Lower lobe of right lung (tissue), 2 donors: ENCODE data around the gene SUPT5H. TPM values are rescaled to one million over a fixed set of nuclear protein-coding genes. Genes with fewer than 3 reads are reported as not detected.

Experiments
- ATAC-seq, 2 donors: fragments of 200-7000 bp; cut with Tn5 transposase; one replicate each; pipeline ENCODE4 v1.9.1; 2020 to 2022; ENCODE audit warnings: mild to moderate bottlenecking in 2 of 2, moderate library complexity in 2 of 2
- DNase-seq: peaks from one replicate; pipeline ENCODE4 v3.0.0-alpha.2; 2020
- H3K27ac ChIP-seq: fragments of 200-600 bp; one replicate; pipeline ENCODE4 v1.8.0; 2022
- H3K27me3 ChIP-seq: fragments of 200-600 bp; one replicate; pipeline ENCODE4 v1.8.0; 2022; ENCODE audit warnings: low read depth
- H3K36me3 ChIP-seq: fragments of 200-600 bp; one replicate; pipeline ENCODE4 v1.8.0; 2022; ENCODE audit warnings: mild to moderate bottlenecking
- H3K4me1 ChIP-seq: fragments of 200-600 bp; one replicate; pipeline ENCODE4 v1.8.0; 2022
- H3K4me3 ChIP-seq: fragments of 200-600 bp; one replicate; pipeline ENCODE4 v1.8.0; 2022; ENCODE audit warnings: mild to moderate bottlenecking
- H3K9me3 ChIP-seq: fragments of 200-600 bp; one replicate; pipeline ENCODE4 v1.8.0; 2022
- intact Hi-C: fragments of 100-400 bp; cut with DNase I; formaldehyde crosslinking; loops from one replicate; pipeline ENCODE4 v1.11.0; 2022
- total RNA-seq: library from RNA; stranded (reverse); fragmentation: NEBNext Ultra II Directional; extraction: Animal tissue kit (Norgen Biotek cat#: 25700); gene quantifications from one replicate; pipeline ENCODE4 v1.2.1, GENCODE V29; 2021
- TF ChIP-seq, protein P1 (sequence below): fragments of 200-600 bp; IDR thresholded peaks from one replicate; pipeline ENCODE4 v1.8.0; 2022; ENCODE audit warnings: antibody characterized with exemption, mild to moderate bottlenecking
- donor health status: DM: no; HTN: yes; CAD: no; lungs with severe emphysema.

The SUPT5H gene
- total RNA-seq, 1 donor from 2014 or later, result 108 TPM

DNA sequence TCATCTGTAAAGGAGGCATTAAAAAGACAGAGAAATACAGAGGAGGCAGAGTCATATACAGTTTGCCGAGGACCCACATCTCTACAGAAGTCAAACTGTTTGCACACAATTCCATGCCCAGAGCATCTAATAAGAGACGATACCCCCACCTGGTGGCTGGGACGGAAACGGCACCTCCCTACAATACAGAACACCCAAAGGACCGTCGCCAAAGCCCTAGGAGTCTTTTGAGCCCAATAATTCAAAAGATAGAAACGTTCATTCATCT lies 33.6 kb upstream of the SUPT5H start:
- H3K36me3 ChIP-seq, result peaks cover 16% of the 10 kb centered on the region
- peak overlapping the region; percentile 97 for H3K4me3 ChIP-seq
- intact Hi-C loops, result no loop called here
- no peaks in the 10 kb centered on the region for H3K9me3 ChIP-seq
- H3K27ac ChIP-seq, result peak overlapping the region; percentile 100
- peaks cover 31% of the 10 kb centered on the region for H3K4me1 ChIP-seq
- TF ChIP-seq, protein P1, sequence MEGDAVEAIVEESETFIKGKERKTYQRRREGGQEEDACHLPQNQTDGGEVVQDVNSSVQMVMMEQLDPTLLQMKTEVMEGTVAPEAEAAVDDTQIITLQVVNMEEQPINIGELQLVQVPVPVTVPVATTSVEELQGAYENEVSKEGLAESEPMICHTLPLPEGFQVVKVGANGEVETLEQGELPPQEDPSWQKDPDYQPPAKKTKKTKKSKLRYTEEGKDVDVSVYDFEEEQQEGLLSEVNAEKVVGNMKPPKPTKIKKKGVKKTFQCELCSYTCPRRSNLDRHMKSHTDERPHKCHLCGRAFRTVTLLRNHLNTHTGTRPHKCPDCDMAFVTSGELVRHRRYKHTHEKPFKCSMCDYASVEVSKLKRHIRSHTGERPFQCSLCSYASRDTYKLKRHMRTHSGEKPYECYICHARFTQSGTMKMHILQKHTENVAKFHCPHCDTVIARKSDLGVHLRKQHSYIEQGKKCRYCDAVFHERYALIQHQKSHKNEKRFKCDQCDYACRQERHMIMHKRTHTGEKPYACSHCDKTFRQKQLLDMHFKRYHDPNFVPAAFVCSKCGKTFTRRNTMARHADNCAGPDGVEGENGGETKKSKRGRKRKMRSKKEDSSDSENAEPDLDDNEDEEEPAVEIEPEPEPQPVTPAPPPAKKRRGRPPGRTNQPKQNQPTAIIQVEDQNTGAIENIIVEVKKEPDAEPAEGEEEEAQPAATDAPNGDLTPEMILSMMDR, result peak; percentile 94
- ATAC-seq (peak; percentile 25 to 40), DNase-seq (peak; percentile 94)
- no peaks in the 10 kb centered on the region for H3K27me3 ChIP-seq

DNA sequence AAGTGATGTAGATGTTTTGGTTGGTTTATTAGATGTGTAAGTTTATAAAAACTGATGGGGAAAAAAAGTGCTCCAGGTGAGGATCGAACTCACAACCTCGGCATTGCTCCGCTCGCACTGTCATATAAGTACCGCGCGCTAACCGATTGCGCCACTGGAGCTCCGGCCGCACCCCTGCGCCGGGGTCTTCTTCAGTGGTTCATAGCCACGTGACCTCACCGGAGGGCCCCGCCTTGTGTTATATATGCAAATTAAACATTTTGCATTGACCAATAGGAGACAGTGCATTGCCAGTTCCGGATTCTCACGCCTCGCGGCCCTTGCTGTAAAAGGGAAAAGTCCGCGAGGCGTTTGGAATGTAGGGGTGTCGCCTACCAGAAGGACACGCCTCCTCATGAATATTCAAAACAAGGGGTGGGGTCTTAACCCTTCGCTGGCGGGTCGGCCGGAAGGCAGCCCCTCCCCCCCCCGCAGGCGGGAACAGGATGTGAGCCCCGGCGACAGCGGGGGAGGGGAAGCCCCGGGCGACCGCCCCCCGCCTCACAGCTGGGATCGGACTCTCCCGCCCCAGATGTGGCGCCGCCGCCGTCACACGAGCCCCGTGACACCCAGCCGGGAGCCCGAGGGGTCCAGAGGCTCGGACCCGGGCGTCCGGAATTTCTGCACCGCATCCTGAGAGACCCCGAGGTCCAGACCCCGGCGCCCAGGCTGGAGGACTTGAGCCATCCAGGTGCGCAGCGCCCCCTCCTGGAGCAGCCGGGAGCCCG lies 33.1 kb upstream of the SUPT5H start, which contains the start of gene PLEKHG2:
Gene PLEKHG2 (plus strand): TSS at position 570 of the 767 bp plus-strand sequence. CDS start 1,418 bp downstream, outside the sequence.
- H3K27ac ChIP-seq, result peak within 1 kb of the TSS; percentile 100
- intact Hi-C loops, result no loop called here
- peaks cover 31% of the 10 kb centered on the region for H3K4me1 ChIP-seq
- peaks cover 16% of the 10 kb centered on the region for H3K36me3 ChIP-seq
- peak within 1 kb of the TSS; percentile 97 for H3K4me3 ChIP-seq
- ATAC-seq (peak; percentile 37 to 66), DNase-seq (peak; percentile 97)
- H3K9me3 ChIP-seq, result no peaks in the 10 kb centered on the region
- H3K27me3 ChIP-seq, result no peaks in the 10 kb centered on the region
- TF ChIP-seq, protein P1, result peak; percentile 83

DNA sequence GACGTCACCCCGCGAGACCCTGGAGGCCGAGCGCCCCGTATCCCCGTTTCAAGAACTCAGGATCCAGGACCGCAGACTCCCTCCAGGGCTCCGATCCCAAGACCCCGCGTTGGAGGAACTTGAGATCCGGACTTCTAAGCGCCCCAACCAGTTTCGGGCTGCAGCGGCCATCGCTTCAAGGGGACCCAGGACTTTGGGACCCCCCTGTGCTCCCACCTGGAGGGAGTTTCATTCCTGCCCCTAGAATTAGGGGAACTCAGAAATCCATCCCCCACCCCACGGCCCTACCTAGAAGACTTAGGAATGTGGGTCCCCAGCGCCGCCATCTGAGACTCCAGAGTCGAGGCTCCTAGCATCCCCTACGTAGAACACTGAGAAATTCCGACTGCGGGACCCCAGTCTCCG lies 32.5 kb upstream of the SUPT5H start:
- no peak for DNase-seq
- peaks cover 31% of the 10 kb centered on the region for H3K4me1 ChIP-seq
- TF ChIP-seq, protein P1, result peak; percentile 4
- H3K27ac ChIP-seq, result peak overlapping the region; percentile 100
- ATAC-seq, result no peak
- peaks cover 15% of the 10 kb centered on the region for H3K36me3 ChIP-seq
- intact Hi-C loops, result no loop called here
- H3K4me3 ChIP-seq, result peak overlapping the region; percentile 97
- no peaks in the 10 kb centered on the region for H3K27me3 ChIP-seq
- H3K9me3 ChIP-seq, result no peaks in the 10 kb centered on the region

DNA sequence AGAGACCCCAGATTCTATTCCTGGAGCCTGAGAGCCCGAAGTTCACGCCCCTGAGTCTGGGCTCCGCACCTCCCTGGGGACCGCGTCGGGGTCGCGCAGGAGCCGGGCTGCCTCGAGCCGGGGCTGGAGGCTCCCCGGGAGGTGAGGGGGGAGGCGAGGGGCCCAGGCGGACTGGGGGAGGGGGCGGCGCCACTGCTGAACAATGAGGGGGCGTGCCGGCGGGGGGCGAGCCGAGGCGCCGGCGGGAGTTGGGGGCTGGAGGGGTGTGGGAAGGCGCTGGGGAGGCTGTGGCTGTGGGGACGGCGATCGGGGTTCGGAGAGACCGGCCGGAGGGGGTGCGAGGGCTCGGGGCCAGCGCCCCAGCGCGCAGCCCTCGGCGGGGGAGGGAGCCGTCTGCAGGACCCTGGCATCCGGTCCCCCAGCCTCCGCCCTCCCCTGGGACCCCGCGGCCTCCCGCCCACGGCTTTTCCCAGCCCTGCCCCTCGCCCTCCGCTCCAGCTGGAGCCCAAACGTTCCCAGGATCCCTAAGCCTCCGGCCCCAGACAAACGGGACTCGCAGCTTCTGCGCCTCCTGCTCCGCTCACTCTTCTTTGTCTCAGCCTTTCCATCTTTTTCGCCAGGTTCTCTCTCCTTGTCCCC lies 32.0 kb upstream of the SUPT5H start:
- DNase-seq, result peak; percentile 69
- TF ChIP-seq, protein P1, result no peak
- ATAC-seq, result peak in 1 of 2 donors; percentile 1
- intact Hi-C loops, result no loop called here
- H3K4me3 ChIP-seq, result peak overlapping the region; percentile 97
- peaks cover 15% of the 10 kb centered on the region for H3K36me3 ChIP-seq
- no peaks in the 10 kb centered on the region for H3K9me3 ChIP-seq
- H3K27ac ChIP-seq, result peak overlapping the region; percentile 100
- peaks cover 31% of the 10 kb centered on the region for H3K4me1 ChIP-seq
- H3K27me3 ChIP-seq, result no peaks in the 10 kb centered on the region

DNA sequence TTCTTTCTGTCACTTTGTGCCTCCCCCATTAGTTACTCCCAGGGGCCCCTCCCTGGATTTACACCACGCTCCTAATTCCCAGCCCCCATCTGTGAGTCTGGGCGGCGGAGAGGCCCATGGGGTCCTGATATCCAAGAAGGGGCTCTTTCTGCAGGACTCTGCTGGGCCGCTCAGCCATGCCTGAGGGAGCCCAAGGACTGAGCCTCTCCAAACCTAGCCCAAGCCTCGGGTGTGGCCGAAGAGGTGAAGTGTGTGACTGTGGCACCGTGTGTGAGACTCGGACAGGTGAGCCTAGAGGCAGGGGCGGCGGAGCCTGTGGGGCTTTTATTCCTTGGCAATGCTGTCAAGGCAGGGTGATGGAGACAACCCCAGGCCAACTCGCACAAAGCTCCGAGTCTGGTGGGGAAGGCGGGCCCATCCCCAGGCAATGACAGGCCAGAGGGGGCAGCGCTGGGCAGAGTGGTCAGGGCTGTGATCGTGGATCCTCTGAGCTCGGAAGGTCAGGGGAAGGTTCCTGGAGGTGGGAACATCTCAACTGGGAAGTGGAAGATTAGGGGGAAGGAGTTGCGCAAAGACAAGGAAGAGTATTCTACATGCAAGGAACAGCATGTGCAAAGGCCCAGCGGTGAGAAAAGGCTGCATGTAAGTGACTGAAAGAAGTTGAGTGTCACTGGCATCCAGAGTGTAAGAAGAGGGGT lies 31.3 kb upstream of the SUPT5H start:
- peak overlapping the region; percentile 100 for H3K27ac ChIP-seq
- H3K36me3 ChIP-seq, result peaks cover 16% of the 10 kb centered on the region
- no peak for ATAC-seq
- intact Hi-C loops, result no loop called here
- H3K9me3 ChIP-seq, result no peaks in the 10 kb centered on the region
- no peak for DNase-seq
- no peaks in the 10 kb centered on the region for H3K27me3 ChIP-seq
- H3K4me1 ChIP-seq, result peaks cover 31% of the 10 kb centered on the region
- peak overlapping the region; percentile 97 for H3K4me3 ChIP-seq
- TF ChIP-seq, protein P1, result peak; percentile 18
